Stimulated activated CD4-positive, alpha-beta T cell treated with anti-CD3 and anti-CD28 coated beads, Interleukin-12 subunit alpha, Interleukin-12 subunit beta, amount 100 ng/mL, for 24 hours (primary cell): ENCODE results near the gene PWP2.
A peak's percentile ranks its signal among the peaks of the same experiment; 100 is the strongest.
"Not testable (repeated sequence)": the region's sequence is repeated elsewhere in the genome, so short reads cannot be mapped to it uniquely, and the experiment has no call there.

Experiments used
- DNase-seq, 2 experiments: peaks; one replicate each; pipeline ENCODE4 v3.0.0-alpha.2; 2020; ENCODE audit warnings: low read depth in 2 of 2

Gene PWP2

GRCh38 chr21:44083631-44084291 lies 23.4 kb upstream of the PWP2 start:
- DNase-seq, result peak; percentile 41 to 49

- no peak for DNase-seq
Observed at GRCh38 chr21:44084496-44085241, 22.5 kb upstream of the PWP2 start.

GRCh38 chr21:44085491-44086321 lies 21.5 kb upstream of the PWP2 start:
- no peak for DNase-seq

GRCh38 chr21:44086636-44087425 lies 20.4 kb upstream of the PWP2 start:
- no peak for DNase-seq

- no peak for DNase-seq
Observed at GRCh38 chr21:44087426-44088400, 19.5 kb upstream of the PWP2 start.

GRCh38 chr21:44088401-44088780 lies 18.8 kb upstream of the PWP2 start:
- no peak for DNase-seq

- DNase-seq, result no peak
Observed at GRCh38 chr21:44089001-44089911, 17.9 kb upstream of the PWP2 start.

- DNase-seq, result no peak
Observed at GRCh38 chr21:44090325-44090724, 16.9 kb upstream of the PWP2 start.

- no peak for DNase-seq
Observed at GRCh38 chr21:44092211-44092610, 15.0 kb upstream of the PWP2 start.

GRCh38 chr21:44093761-44094160 lies 13.4 kb upstream of the PWP2 start:
- DNase-seq, result no peak

- DNase-seq, result no peak
Observed at GRCh38 chr21:44094832-44095231, 12.4 kb upstream of the PWP2 start.

- DNase-seq, result not testable (repeated sequence)
Observed at GRCh38 chr21:44098507-44098906, 8.7 kb upstream of the PWP2 start.

GRCh38 chr21:44098964-44099363 lies 8.2 kb upstream of the PWP2 start:
- DNase-seq, result not testable (repeated sequence)

- not testable (repeated sequence) for DNase-seq
Observed at GRCh38 chr21:44107589-44107988, 390 bp downstream of the PWP2 start.

GRCh38 chr21:44113702-44114371 lies 6.6 kb downstream of the PWP2 start:
- DNase-seq, result not testable (repeated sequence)

- not testable (repeated sequence) for DNase-seq
Observed at GRCh38 chr21:44122131-44122530, 14.9 kb downstream of the PWP2 start.

GRCh38 chr21:44127827-44128226 lies 20.6 kb downstream of the PWP2 start:
- DNase-seq, result not testable (repeated sequence)

- DNase-seq, result not testable (repeated sequence)
Observed at GRCh38 chr21:44133715-44134057, 26.5 kb downstream of the PWP2 start.

GRCh38 chr21:44134732-44135131 lies 27.5 kb downstream of the PWP2 start:
- DNase-seq, result not testable (repeated sequence)
